Tibial artery (tissue), 4 donors: ENCODE data around the gene ANK2.
A peak's percentile ranks its signal among the peaks of the same experiment; 100 is the strongest.

Experiments
- DNase-seq, 2 donors: peaks; one replicate each; pipeline ENCODE4 v3.0.0-alpha.2; 2019
- H3K27ac ChIP-seq, 2 donors: fragments of 200-600 bp; sonication (generic) in 1 of 2; 1 replicate in 1 of 2; 2 replicates in 1 of 2; pipeline ENCODE4 v1.5.1; 2018 to 2019; ENCODE audit warnings: mild to moderate bottlenecking in 1 of 2
- H3K27me3 ChIP-seq, 2 donors: fragments of 200-600 bp; sonication (generic) in 1 of 2; one replicate each; pipeline versions ENCODE4 v1.5.1 to v1.6.0; 2016 to 2019
- H3K36me3 ChIP-seq, 3 donors: fragments of 200-600 bp; sonication (generic) in 2 of 3; one replicate each; pipeline ENCODE4 v1.5.1; 2016 to 2019; ENCODE audit warnings: mild to moderate bottlenecking in 2 of 3
- H3K4me1 ChIP-seq, 4 donors: fragments of 200-600 bp; sonication (generic) in 2 of 4; 1 replicate in 3 of 4; 2 replicates in 1 of 4; pipeline ENCODE4 v1.5.1; 2016 to 2019
- H3K4me3 ChIP-seq, 2 donors: fragments of 200-600 bp; sonication (generic) in 1 of 2; 1 replicate in 1 of 2; 2 replicates in 1 of 2; pipeline ENCODE4 v1.5.1; 2018 to 2019; ENCODE audit warnings: mild to moderate bottlenecking in 2 of 2
- H3K9me3 ChIP-seq, 3 donors: fragments of 200-600 bp; sonication (generic) in 1 of 3; one replicate each; pipeline ENCODE4 v1.5.1; 2016 to 2019
- CTCF ChIP-seq, 2 experiments: fragments of 200-600 bp in 1 of 2; fragments of 450-650 bp in 1 of 2; IDR thresholded peaks; one replicate each; pipeline ENCODE4 v1.5.1; 2017 to 2019; ENCODE audit warnings: antibody characterized with exemption in 2 of 2, mild to moderate bottlenecking in 1 of 2, moderate library complexity in 1 of 2
- intact Hi-C: fragments of 100-400 bp; cut with DNase I; formaldehyde crosslinking; loops from one replicate; pipeline ENCODE4 v1.15.0; 2023; ENCODE audit warnings: low total_unique reads

ANK2 gene

GRCh38 chr4:113371111-113371510 is 321.7 kb downstream of the ANK2 start:
- H3K27me3 ChIP-seq: no peaks in the 10 kb centered on the region
- no peak overlapping the region for H3K4me3 ChIP-seq
- peaks cover 12 to 23% (median 12%) of the 10 kb centered on the region in 3 donors for H3K36me3 ChIP-seq
- no peak for DNase-seq
- no peak overlapping the region for H3K27ac ChIP-seq
- H3K4me1 ChIP-seq: no peaks in the 10 kb centered on the region
- H3K9me3 ChIP-seq: no peaks in the 10 kb centered on the region
- intact Hi-C loops: no loop called here
- no peak for TF ChIP-seq CTCF (IDR thresholded peaks at IDR 0.05)

DNA sequence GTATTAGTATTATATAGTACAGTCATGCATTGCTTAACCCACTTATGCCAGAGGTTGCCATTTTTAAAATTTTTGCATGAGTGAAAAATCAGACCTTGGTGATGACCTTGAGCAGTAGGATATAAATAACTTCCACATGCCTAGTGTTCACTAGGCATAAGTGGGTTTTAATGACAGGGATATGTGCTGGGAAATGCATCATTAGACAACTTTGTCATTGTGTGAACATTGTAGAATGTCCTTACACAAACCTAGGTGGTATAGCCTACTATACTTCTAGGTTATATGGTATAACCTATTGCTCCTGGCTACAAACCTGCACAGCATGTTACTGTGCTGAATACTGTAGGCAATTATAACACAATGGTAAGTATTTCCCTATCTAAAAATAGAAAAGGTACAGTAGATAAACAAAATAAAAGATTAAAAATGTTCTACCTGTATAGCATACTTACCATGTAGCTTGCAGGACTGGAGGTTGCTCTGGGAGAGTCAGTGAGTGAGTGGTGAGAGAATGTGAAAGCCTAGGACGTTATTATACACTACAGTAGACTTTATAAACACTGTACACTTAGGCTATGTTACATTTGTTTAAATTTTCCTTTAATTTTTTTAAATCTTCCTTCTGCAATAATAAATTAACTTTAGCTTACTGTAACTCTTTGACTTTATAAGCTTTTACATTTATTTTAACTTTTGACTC is 326.7 kb downstream of the ANK2 start:
- DNase-seq: no peak

GRCh38 chr4:113378836-113379235 is 329.4 kb downstream of the ANK2 start:
- Histone ChIP-seq H3K4me1 (peaks cover 0 to 15% (median 7%) of the 10 kb centered on the region in 4 donors), H3K27me3 (no peaks in the 10 kb centered on the region), H3K9me3 (no peaks in the 10 kb centered on the region), H3K27ac (no peak overlapping the region), H3K36me3 (peaks cover 0 to 3% (median 0%) of the 10 kb centered on the region in 3 donors), H3K4me3 (no peak overlapping the region)
- DNase-seq: no peak
- TF ChIP-seq CTCF (IDR thresholded peaks at IDR 0.05): no peak
- intact Hi-C loops: no loop called here

More for the DNA sequence above, 326.7 kb downstream of the ANK2 start:
- Histone ChIP-seq H3K4me3 (no peak overlapping the region), H3K27me3 (no peaks in the 10 kb centered on the region), H3K9me3 (no peaks in the 10 kb centered on the region), H3K27ac (no peak overlapping the region), H3K4me1 (no peaks in the 10 kb centered on the region), H3K36me3 (peaks cover 6 to 7% (median 6%) of the 10 kb centered on the region in 3 donors)
- intact Hi-C loops: no loop called here
- TF ChIP-seq CTCF (IDR thresholded peaks at IDR 0.05): no peak

DNA sequence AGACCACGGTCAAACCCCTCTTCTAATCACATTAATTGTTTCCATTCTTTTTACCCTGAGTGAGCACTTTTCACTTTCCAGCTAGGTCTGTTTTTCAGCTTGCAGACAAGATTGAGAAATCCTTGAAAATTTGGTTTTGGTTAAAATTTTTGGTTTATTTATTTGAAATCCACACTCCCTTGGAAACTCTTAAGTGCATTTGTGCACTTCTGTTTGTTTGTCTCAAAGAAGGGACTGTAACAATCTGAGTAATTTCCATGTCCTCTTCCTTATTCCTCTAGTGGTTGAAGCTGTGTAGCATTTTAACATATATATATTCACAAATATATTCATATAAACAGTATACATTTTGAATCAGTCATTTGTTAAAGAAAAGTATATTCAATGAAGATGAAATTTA is 333.3 kb downstream of the ANK2 start:
- H3K4me3 ChIP-seq: no peak overlapping the region
- no peak for TF ChIP-seq CTCF (IDR thresholded peaks at IDR 0.05)
- H3K4me1 ChIP-seq: peaks cover 0 to 41% (median 17%) of the 10 kb centered on the region in 4 donors
- no peaks in the 10 kb centered on the region for H3K27me3 ChIP-seq
- H3K36me3 ChIP-seq: no peaks in the 10 kb centered on the region
- no peak for DNase-seq
- peak overlapping the region in 1 of 2 donors; percentile 36 for H3K27ac ChIP-seq
- H3K9me3 ChIP-seq: no peaks in the 10 kb centered on the region
- intact Hi-C loops: no loop called here

GRCh38 chr4:113383111-113383785 is 333.8 kb downstream of the ANK2 start:
- H3K4me3 ChIP-seq: no peak overlapping the region
- H3K4me1 ChIP-seq: peaks cover 0 to 41% (median 17%) of the 10 kb centered on the region in 4 donors
- H3K27me3 ChIP-seq: no peaks in the 10 kb centered on the region
- DNase-seq: no peak
- H3K36me3 ChIP-seq: no peaks in the 10 kb centered on the region
- H3K9me3 ChIP-seq: no peaks in the 10 kb centered on the region
- intact Hi-C loops: no loop called here
- H3K27ac ChIP-seq: peak overlapping the region in 1 of 2 donors; percentile 36
- TF ChIP-seq CTCF (IDR thresholded peaks at IDR 0.05): no peak
